HG03095 (cell line): ENCODE results near the gene SUSD1.
A peak's percentile ranks its signal among the peaks of the same experiment; 100 is the strongest.
"Not testable (repeated sequence)": the region's sequence is repeated elsewhere in the genome, so short reads cannot be mapped to it uniquely, and the experiment has no call there.

Experiments
- ATAC-seq: cut with Tn5 transposase; IDR thresholded peaks from one replicate; pipeline ENCODE4 v1.9.1; 2021; ENCODE audit warnings: moderate library complexity; ENCODE audit not compliant: unreplicated experiment

SUSD1 gene

GRCh38 chr9:112174222-112174964, 704 bp downstream of the SUSD1 start:
- peak; percentile 76 for ATAC-seq

- ATAC-seq = no peak
Measured at GRCh38 chr9:112173489-112174221, 1.4 kb downstream of the SUSD1 start.

- no peak for ATAC-seq
Measured at GRCh38 chr9:112170968-112171367, 4.1 kb downstream of the SUSD1 start.

GRCh38 chr9:112170235-112170634, 4.9 kb downstream of the SUSD1 start:
- no peak for ATAC-seq

- ATAC-seq = no peak
Measured at GRCh38 chr9:112169368-112169767, 5.7 kb downstream of the SUSD1 start.

- no peak for ATAC-seq
Measured at GRCh38 chr9:112168197-112168596, 6.9 kb downstream of the SUSD1 start.

GRCh38 chr9:112166176-112167140, 8.6 kb downstream of the SUSD1 start:
- no peak for ATAC-seq

- ATAC-seq = no peak
Measured at GRCh38 chr9:112162621-112163413, 12.3 kb downstream of the SUSD1 start.

- ATAC-seq = no peak
Measured at GRCh38 chr9:112159781-112160180, 15.3 kb downstream of the SUSD1 start.

GRCh38 chr9:112158656-112159367, 16.3 kb downstream of the SUSD1 start:
- ATAC-seq = no peak

- no peak for ATAC-seq
Measured at GRCh38 chr9:112157961-112158360, 17.1 kb downstream of the SUSD1 start.

GRCh38 chr9:112157087-112157486, 18.0 kb downstream of the SUSD1 start:
- no peak for ATAC-seq

GRCh38 chr9:112149211-112149610, 25.9 kb downstream of the SUSD1 start:
- ATAC-seq = no peak

- ATAC-seq = no peak
Measured at GRCh38 chr9:112145886-112146285, 29.2 kb downstream of the SUSD1 start.

- no peak for ATAC-seq
Measured at GRCh38 chr9:112144807-112145206, 30.3 kb downstream of the SUSD1 start.

GRCh38 chr9:112142420-112142819, 32.7 kb downstream of the SUSD1 start:
- no peak for ATAC-seq

- no peak for ATAC-seq
Measured at GRCh38 chr9:112140936-112141335, 34.2 kb downstream of the SUSD1 start.

GRCh38 chr9:112137066-112137465, 38.0 kb downstream of the SUSD1 start:
- ATAC-seq = no peak

GRCh38 chr9:112135706-112136105, 39.4 kb downstream of the SUSD1 start:
- ATAC-seq = no peak

- not testable (repeated sequence) for ATAC-seq
Measured at GRCh38 chr9:112133806-112134205, 41.3 kb downstream of the SUSD1 start.
